CD4-positive, CD25-positive, alpha-beta regulatory T cell (primary cell): ENCODE data around the gene ACACB. TPM values are rescaled to one million over a fixed set of nuclear protein-coding genes. Genes with fewer than 3 reads are reported as not detected.

Experiments used
- ATAC-seq, 2 donors: fragments of 150-1000 bp; cut with Tn5 transposase; one replicate each; pipeline ENCODE4 v1.10.0; 2021; ENCODE audit warnings: low read depth in 2 of 2, moderate number of reproducible peaks in 2 of 2, moderate library complexity in 1 of 2
- DNase-seq, 3 donors: peaks; one replicate each; pipeline versions ENCODE4 v3.0.0 to v3.0.0-alpha.2; 2012 to 2022; ENCODE audit warnings: mixed read lengths in 1 of 3
- H3K27ac ChIP-seq: one replicate; pipeline ENCODE4 v1.7.0; 2013; ENCODE audit warnings: mild to moderate bottlenecking, low read length; ENCODE audit not compliant: insufficient read depth, poor library complexity, severe bottlenecking
- H3K27me3 ChIP-seq: one replicate; pipeline ENCODE4 v1.7.0; 2013; ENCODE audit warnings: low read length; ENCODE audit not compliant: control insufficient read depth, insufficient read depth
- H3K36me3 ChIP-seq: one replicate; pipeline ENCODE4 v1.7.0; 2013; ENCODE audit warnings: mild to moderate bottlenecking, low read length, moderate library complexity; ENCODE audit not compliant: control insufficient read depth, insufficient read depth
- H3K4me1 ChIP-seq: 2 replicates; pipeline ENCODE4 v1.7.0; 2013; ENCODE audit warnings: mild to moderate bottlenecking, low read length; ENCODE audit not compliant: insufficient read depth, control insufficient read depth, poor library complexity, severe bottlenecking
- H3K4me3 ChIP-seq: one replicate; pipeline ENCODE4 v1.7.0; 2013; ENCODE audit warnings: low read depth, mild to moderate bottlenecking, low read length, moderate library complexity
- H3K9me3 ChIP-seq, 2 experiments: 1 replicate in 1 of 2; 2 replicates in 1 of 2; pipeline ENCODE4 v1.7.0; 2013; ENCODE audit warnings: low read length in 2 of 2, mild to moderate bottlenecking in 1 of 2, moderate library complexity in 1 of 2; ENCODE audit not compliant: control insufficient read depth in 2 of 2
- H3K27ac Mint-ChIP-seq, 3 donors: one replicate each; pipeline ENCODE4 v1.8.0; 2020 to 2022; ENCODE audit warnings: mild to moderate bottlenecking in 3 of 3, mixed read lengths in 3 of 3, moderate library complexity in 2 of 3
- H3K27me3 Mint-ChIP-seq: one replicate; pipeline ENCODE4 v1.8.0; 2022; ENCODE audit warnings: mild to moderate bottlenecking, mixed read lengths
- H3K36me3 Mint-ChIP-seq: one replicate; pipeline ENCODE4 v1.8.0; 2020; ENCODE audit warnings: mixed read lengths
- H3K4me1 Mint-ChIP-seq, 4 donors: one replicate each; pipeline ENCODE4 v1.8.0; 2020 to 2022; ENCODE audit warnings: mixed read lengths in 4 of 4, mild to moderate bottlenecking in 1 of 4
- H3K4me3 Mint-ChIP-seq, 4 donors: one replicate each; pipeline ENCODE4 v1.8.0; 2020 to 2022; ENCODE audit warnings: mild to moderate bottlenecking in 4 of 4, mixed read lengths in 4 of 4, moderate library complexity in 3 of 4
- H3K9me3 Mint-ChIP-seq, 7 donors: one replicate each; pipeline ENCODE4 v1.8.0; 2020 to 2022; ENCODE audit warnings: mixed read lengths in 7 of 7, mild to moderate bottlenecking in 3 of 7, moderate library complexity in 2 of 7
- polyA plus RNA-seq, 4 donors: library from polyadenylated mRNA; unstranded; fragments of 300-500 nt; fragmentation: Illumina TruSeq; gene quantifications; one replicate each; pipeline ENCODE4 v1.2.3, GENCODE V29; 2021
- total RNA-seq: library from RNA; stranded (reverse); gene quantifications from one replicate; pipeline ENCODE4 v1.2.3, GENCODE V29; 2022

The ACACB gene
- total and polyA plus RNA-seq, 5 donors from 2014 or later: 0.47 to 23.5 (median 1.2) TPM

GRCh38 chr12:109277899-109278762, 161.7 kb downstream of the ACACB start:
- Mint-ChIP-seq H3K27ac (no peak overlapping the region), H3K27me3 (peaks cover 4% of the 10 kb centered on the region), H3K4me1 (no peaks in the 10 kb centered on the region), H3K36me3 (no peaks in the 10 kb centered on the region), H3K9me3 (no peaks in the 10 kb centered on the region), H3K4me3 (no peak overlapping the region)
- no peak for ATAC-seq
- no peak overlapping the region for H3K4me3 ChIP-seq
- H3K27ac ChIP-seq: no peak overlapping the region
- H3K9me3 ChIP-seq: no peaks in the 10 kb centered on the region
- H3K36me3 ChIP-seq: no peaks in the 10 kb centered on the region
- no peaks in the 10 kb centered on the region for H3K27me3 ChIP-seq
- no peaks in the 10 kb centered on the region for H3K4me1 ChIP-seq
- no peak for DNase-seq

GRCh38 chr12:109278912-109279311, 162.5 kb downstream of the ACACB start:
- ATAC-seq (no peak), DNase-seq (no peak)
- Mint-ChIP-seq H3K4me1 (no peaks in the 10 kb centered on the region), H3K27me3 (peaks cover 4% of the 10 kb centered on the region), H3K36me3 (no peaks in the 10 kb centered on the region), H3K4me3 (no peak overlapping the region), H3K9me3 (no peaks in the 10 kb centered on the region), H3K27ac (no peak overlapping the region)
- no peaks in the 10 kb centered on the region for H3K4me1 ChIP-seq
- H3K27me3 ChIP-seq: no peaks in the 10 kb centered on the region
- no peaks in the 10 kb centered on the region for H3K9me3 ChIP-seq
- H3K36me3 ChIP-seq: no peaks in the 10 kb centered on the region
- no peak overlapping the region for H3K4me3 ChIP-seq
- no peak overlapping the region for H3K27ac ChIP-seq

DNA sequence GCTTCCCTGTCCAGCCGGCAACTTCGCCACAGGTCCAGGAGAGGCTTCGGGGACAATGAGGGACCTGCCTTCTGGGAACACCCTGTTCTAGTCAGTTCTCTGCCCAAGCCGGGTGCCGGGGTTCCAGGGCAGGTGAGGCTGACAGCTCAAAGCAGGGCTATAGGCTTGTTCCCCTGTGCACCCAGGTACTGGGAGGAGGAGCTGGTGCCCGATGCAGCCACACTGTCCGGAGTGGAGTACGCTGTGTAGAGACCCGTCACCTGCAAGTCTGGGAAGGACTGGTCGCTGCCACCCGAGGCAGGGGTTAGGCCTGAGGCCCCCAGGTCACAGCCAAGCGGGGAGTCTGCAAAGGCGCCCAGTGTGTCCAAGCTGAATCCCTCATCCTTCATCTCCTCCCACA, 163.1 kb downstream of the ACACB start:
- ATAC-seq (no peak), DNase-seq (no peak)
- H3K9me3 ChIP-seq: no peaks in the 10 kb centered on the region
- Mint-ChIP-seq H3K4me3 (no peak overlapping the region), H3K4me1 (no peaks in the 10 kb centered on the region), H3K9me3 (no peaks in the 10 kb centered on the region), H3K27ac (no peak overlapping the region), H3K27me3 (peaks cover 4% of the 10 kb centered on the region), H3K36me3 (no peaks in the 10 kb centered on the region)
- H3K4me3 ChIP-seq: no peak overlapping the region
- no peak overlapping the region for H3K27ac ChIP-seq
- no peaks in the 10 kb centered on the region for H3K36me3 ChIP-seq
- H3K27me3 ChIP-seq: no peaks in the 10 kb centered on the region
- no peaks in the 10 kb centered on the region for H3K4me1 ChIP-seq

DNA sequence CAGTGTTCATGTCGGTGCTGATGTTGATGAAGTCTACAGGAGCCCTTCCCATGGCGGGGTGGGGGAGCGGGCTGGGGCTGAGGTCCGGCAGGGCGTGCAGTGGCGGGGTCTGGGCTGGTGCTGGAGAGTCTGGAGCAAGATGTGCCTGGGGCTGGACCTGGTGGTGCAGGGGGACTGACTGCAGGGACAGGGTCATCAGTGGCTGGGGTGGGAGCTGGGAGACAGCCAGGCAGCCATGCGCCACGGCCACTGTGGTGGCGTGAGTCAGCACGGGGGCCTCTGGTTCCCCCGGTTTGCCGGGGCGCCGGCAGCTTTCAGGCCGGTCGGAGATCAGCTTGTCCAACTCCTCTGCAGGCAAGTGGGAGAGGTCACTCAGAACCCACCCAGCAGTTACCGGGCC, 165.1 kb downstream of the ACACB start:
- H3K27ac Mint-ChIP-seq: no peak overlapping the region
- Histone ChIP-seq H3K27ac (no peak overlapping the region), H3K27me3 (no peaks in the 10 kb centered on the region), H3K4me1 (no peaks in the 10 kb centered on the region), H3K4me3 (no peak overlapping the region), H3K36me3 (no peaks in the 10 kb centered on the region), H3K9me3 (no peaks in the 10 kb centered on the region)
- no peak for ATAC-seq
- no peak for DNase-seq
- no peaks in the 10 kb centered on the region for H3K4me1 Mint-ChIP-seq
- H3K36me3 Mint-ChIP-seq: no peaks in the 10 kb centered on the region
- H3K4me3 Mint-ChIP-seq: no peak overlapping the region
- peaks cover 4% of the 10 kb centered on the region for H3K27me3 Mint-ChIP-seq
- no peaks in the 10 kb centered on the region for H3K9me3 Mint-ChIP-seq

- no peak overlapping the region for H3K4me3 Mint-ChIP-seq
- ATAC-seq: no peak
Observed at GRCh38 chr12:109284392-109284791, 168.0 kb downstream of the ACACB start.

DNA sequence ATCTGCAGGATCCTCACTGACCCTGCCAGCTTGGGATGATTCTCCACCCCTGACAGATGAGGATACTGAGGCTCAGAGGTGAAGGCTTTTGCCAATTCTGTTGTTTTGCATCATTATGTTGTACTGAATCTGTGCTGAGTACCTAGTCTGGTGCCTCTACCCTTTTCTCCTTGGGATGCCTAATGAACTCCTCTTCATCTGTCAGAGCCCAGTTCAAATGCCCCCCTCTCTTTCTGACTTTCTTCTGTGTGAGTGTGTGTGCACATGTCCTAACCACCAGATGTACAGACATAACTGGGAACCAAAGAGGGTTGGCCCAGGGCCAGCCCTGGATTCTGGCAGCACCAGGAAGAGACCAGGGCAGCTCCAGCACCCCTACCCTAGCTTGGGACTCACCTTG, 169.9 kb downstream of the ACACB start:
- DNase-seq (no peak), ATAC-seq (no peak)
- Histone ChIP-seq H3K27me3 (no peaks in the 10 kb centered on the region), H3K27ac (no peak overlapping the region), H3K4me1 (no peaks in the 10 kb centered on the region), H3K36me3 (no peaks in the 10 kb centered on the region), H3K9me3 (no peaks in the 10 kb centered on the region), H3K4me3 (no peak overlapping the region)
- peaks cover 12% of the 10 kb centered on the region for H3K27me3 Mint-ChIP-seq
- H3K9me3 Mint-ChIP-seq: no peaks in the 10 kb centered on the region
- H3K4me1 Mint-ChIP-seq: no peaks in the 10 kb centered on the region
- H3K4me3 Mint-ChIP-seq: no peak overlapping the region
- no peak overlapping the region for H3K27ac Mint-ChIP-seq
- H3K36me3 Mint-ChIP-seq: no peaks in the 10 kb centered on the region

More at GRCh38 chr12:109284392-109284791, 168.0 kb downstream of the ACACB start:
- Mint-ChIP-seq H3K4me1 (no peaks in the 10 kb centered on the region), H3K9me3 (no peaks in the 10 kb centered on the region), H3K27me3 (peaks cover 10% of the 10 kb centered on the region), H3K36me3 (no peaks in the 10 kb centered on the region), H3K27ac (no peak overlapping the region)
- no peak overlapping the region for H3K27ac ChIP-seq
- no peak overlapping the region for H3K4me3 ChIP-seq
- no peak for DNase-seq
- no peaks in the 10 kb centered on the region for H3K4me1 ChIP-seq
- no peaks in the 10 kb centered on the region for H3K27me3 ChIP-seq
- H3K36me3 ChIP-seq: no peaks in the 10 kb centered on the region
- no peaks in the 10 kb centered on the region for H3K9me3 ChIP-seq

DNA sequence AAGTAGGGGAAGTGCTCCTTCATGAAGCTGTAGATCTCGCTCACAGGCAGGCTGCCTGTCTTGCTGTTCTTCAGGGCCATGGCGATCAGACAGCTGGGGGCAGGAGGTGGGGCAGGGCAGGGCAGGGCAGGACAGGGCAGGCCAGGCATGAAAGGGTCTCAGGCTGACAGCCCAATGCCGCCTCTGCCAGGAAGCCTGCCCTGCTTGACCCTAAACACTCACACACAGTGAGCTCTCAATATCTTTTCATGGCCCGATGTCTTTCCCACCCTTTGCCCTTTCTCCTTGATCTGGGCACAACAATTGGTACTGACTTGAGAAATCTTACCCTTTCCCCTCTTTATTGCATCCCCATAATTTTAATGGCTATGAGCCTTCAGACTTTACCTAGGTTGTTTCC, 170.3 kb downstream of the ACACB start:
- Histone ChIP-seq H3K27me3 (no peaks in the 10 kb centered on the region), H3K9me3 (no peaks in the 10 kb centered on the region), H3K4me1 (no peaks in the 10 kb centered on the region), H3K36me3 (no peaks in the 10 kb centered on the region), H3K4me3 (no peak overlapping the region), H3K27ac (no peak overlapping the region)
- H3K4me1 Mint-ChIP-seq: no peaks in the 10 kb centered on the region
- no peak for ATAC-seq
- H3K36me3 Mint-ChIP-seq: no peaks in the 10 kb centered on the region
- H3K4me3 Mint-ChIP-seq: no peak overlapping the region
- H3K9me3 Mint-ChIP-seq: no peaks in the 10 kb centered on the region
- H3K27ac Mint-ChIP-seq: no peak overlapping the region
- peaks cover 16% of the 10 kb centered on the region for H3K27me3 Mint-ChIP-seq
- DNase-seq: no peak

GRCh38 chr12:109287181-109287580, 170.8 kb downstream of the ACACB start:
- no peak overlapping the region for H3K4me3 Mint-ChIP-seq
- Histone ChIP-seq H3K27me3 (no peaks in the 10 kb centered on the region), H3K36me3 (no peaks in the 10 kb centered on the region), H3K27ac (no peak overlapping the region), H3K4me1 (no peaks in the 10 kb centered on the region), H3K4me3 (no peak overlapping the region), H3K9me3 (no peaks in the 10 kb centered on the region)
- peaks cover 17% of the 10 kb centered on the region for H3K27me3 Mint-ChIP-seq
- H3K36me3 Mint-ChIP-seq: no peaks in the 10 kb centered on the region
- no peak for ATAC-seq
- H3K9me3 Mint-ChIP-seq: no peaks in the 10 kb centered on the region
- DNase-seq: no peak
- H3K4me1 Mint-ChIP-seq: no peaks in the 10 kb centered on the region
- H3K27ac Mint-ChIP-seq: no peak overlapping the region
